Uterus (tissue), 4 donors: Measurements from ENCODE around the gene ADAMTSL4. TPM values are rescaled to one million over a fixed set of nuclear protein-coding genes. Genes with fewer than 3 reads are reported as not detected.

Source experiments
- DNase-seq, 2 donors: peaks; one replicate each; pipeline ENCODE4 v3.0.0-alpha.2; 2019 to 2020
- H3K27ac ChIP-seq, 2 donors: fragments of 200-600 bp; sonication (generic); 1 replicate in 1 of 2; 2 replicates in 1 of 2; pipeline ENCODE4 v1.5.1; 2016 to 2018
- H3K27me3 ChIP-seq, 2 donors: fragments of 200-600 bp; sonication (generic); one replicate each; pipeline ENCODE4 v1.5.1; 2018 to 2019; ENCODE audit warnings: control low read depth in 1 of 2
- H3K36me3 ChIP-seq, 2 donors: fragments of 200-600 bp; sonication (generic); one replicate each; pipeline ENCODE4 v1.5.1; 2019; ENCODE audit warnings: control low read depth in 1 of 2
- H3K4me1 ChIP-seq, 2 donors: fragments of 200-600 bp; sonication (generic); one replicate each; pipeline ENCODE4 v1.5.1; 2018 to 2019; ENCODE audit warnings: control low read depth in 1 of 2
- H3K4me3 ChIP-seq, 2 donors: fragments of 200-600 bp; sonication (generic); 1 replicate in 1 of 2; 2 replicates in 1 of 2; pipeline ENCODE4 v1.5.1; 2018 to 2019; ENCODE audit warnings: mild to moderate bottlenecking in 1 of 2
- H3K9me3 ChIP-seq, 2 donors: fragments of 200-600 bp; sonication (generic); one replicate each; pipeline ENCODE4 v1.5.1; 2019; ENCODE audit warnings: control low read depth in 1 of 2
- POLR2A ChIP-seq, 2 donors: fragments of 450-650 bp; IDR thresholded peaks; one replicate each; pipeline ENCODE4 v1.6.1; 2016; ENCODE audit warnings: antibody characterized with exemption in 2 of 2, mild to moderate bottlenecking in 1 of 2, moderate library complexity in 1 of 2
- intact Hi-C: fragments of 100-400 bp; cut with DNase I; formaldehyde crosslinking; loops from one replicate; pipeline ENCODE4 v1.15.1; 2023; ENCODE audit warnings: low total_unique reads
- total RNA-seq, 4 donors: library from RNA; depleted of rRNA in 3 of 4; stranded (reverse); fragments of >200 nt in 3 of 4; gene quantifications; one replicate each; pipeline versions ENCODE4 v1.1.0 to v1.2.4, GENCODE V29; 2014 to 2023
- TF ChIP-seq, protein P1 (sequence below), 4 experiments: fragments of 200-600 bp in 2 of 4; fragments of 450-650 bp in 2 of 4; sonication (generic) in 2 of 4; IDR thresholded peaks; one replicate each; pipeline ENCODE4 v1.5.1; 2016 to 2019; ENCODE audit warnings: antibody characterized with exemption in 4 of 4, mild to moderate bottlenecking in 2 of 4, moderate library complexity in 1 of 4
- donor health status: DM: yes; HTN: yes; CAD: no.

Gene ADAMTSL4
- total RNA-seq, 4 donors from 2014 or later, result 15.9 to 133 (median 35.4) TPM

DNA sequence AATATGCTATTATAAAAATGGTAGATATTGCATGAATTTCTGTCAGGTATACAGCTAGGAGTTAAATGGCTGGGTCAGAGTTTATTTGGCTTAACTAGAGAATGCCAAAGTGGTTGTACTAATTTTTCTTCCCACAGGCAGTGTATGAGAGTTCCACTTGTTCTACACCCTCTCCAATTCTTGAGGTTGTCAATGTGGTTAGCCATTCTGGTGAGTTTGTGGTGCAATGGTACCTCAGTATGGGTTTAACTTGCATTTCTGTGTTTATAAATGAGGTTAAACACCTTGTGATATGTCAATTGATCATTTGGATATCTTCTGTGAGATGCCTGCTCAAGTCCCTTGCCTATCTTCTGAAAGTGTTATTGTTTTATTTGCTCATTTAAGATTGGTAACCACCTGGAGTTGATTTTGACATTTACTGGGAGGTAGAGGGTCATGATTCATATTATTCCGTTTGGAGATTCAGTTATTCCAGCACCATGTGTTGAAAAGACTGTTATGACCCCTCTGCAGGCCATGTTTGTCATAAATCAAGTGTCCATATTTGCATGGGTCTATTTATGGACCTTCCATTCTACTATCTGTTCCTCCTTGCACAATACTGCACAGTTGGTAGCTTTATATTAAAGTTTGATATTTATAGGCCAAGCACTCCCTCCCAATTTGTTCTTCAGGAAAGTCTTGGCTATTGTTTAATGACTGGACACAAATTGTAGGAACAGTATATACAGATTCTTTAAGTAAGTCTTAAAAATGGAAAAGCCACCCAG lies 27.8 kb upstream of the ADAMTSL4 start:
- Histone ChIP-seq H3K4me3 (no peak overlapping the region), H3K4me1 (no peaks in the 10 kb centered on the region), H3K27ac (no peak overlapping the region), H3K27me3 (no peaks in the 10 kb centered on the region), H3K9me3 (no peaks in the 10 kb centered on the region), H3K36me3 (no peaks in the 10 kb centered on the region)
- DNase-seq, result no peak
- intact Hi-C loops, result no loop called here
- TF ChIP-seq, protein P1, sequence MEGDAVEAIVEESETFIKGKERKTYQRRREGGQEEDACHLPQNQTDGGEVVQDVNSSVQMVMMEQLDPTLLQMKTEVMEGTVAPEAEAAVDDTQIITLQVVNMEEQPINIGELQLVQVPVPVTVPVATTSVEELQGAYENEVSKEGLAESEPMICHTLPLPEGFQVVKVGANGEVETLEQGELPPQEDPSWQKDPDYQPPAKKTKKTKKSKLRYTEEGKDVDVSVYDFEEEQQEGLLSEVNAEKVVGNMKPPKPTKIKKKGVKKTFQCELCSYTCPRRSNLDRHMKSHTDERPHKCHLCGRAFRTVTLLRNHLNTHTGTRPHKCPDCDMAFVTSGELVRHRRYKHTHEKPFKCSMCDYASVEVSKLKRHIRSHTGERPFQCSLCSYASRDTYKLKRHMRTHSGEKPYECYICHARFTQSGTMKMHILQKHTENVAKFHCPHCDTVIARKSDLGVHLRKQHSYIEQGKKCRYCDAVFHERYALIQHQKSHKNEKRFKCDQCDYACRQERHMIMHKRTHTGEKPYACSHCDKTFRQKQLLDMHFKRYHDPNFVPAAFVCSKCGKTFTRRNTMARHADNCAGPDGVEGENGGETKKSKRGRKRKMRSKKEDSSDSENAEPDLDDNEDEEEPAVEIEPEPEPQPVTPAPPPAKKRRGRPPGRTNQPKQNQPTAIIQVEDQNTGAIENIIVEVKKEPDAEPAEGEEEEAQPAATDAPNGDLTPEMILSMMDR (IDR thresholded peaks at IDR 0.05), result no peak
- TF ChIP-seq POLR2A (IDR thresholded peaks at IDR 0.05), result no peak

DNA sequence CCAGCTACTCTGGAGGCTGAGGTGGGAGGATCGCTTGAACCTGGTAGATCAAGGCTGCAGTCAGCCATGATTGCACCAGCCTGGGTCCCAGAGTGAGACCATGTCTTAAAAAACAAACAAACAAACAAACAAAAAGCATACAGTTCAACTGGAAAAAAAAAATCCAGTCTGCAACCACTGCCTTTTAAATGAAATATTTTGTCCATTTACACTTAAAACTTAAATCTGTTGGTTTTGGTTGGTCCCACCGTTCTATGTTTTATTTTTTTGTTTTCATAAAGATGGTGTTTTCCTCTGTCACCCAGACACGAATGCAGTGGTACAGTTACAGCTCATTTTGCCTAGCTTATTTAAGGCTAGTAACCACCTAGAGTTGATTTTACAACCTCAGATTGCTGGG lies 23.9 kb upstream of the ADAMTSL4 start:
- Histone ChIP-seq H3K9me3 (no peaks in the 10 kb centered on the region), H3K36me3 (no peaks in the 10 kb centered on the region), H3K4me3 (no peak overlapping the region), H3K27ac (no peak overlapping the region), H3K27me3 (no peaks in the 10 kb centered on the region), H3K4me1 (no peaks in the 10 kb centered on the region)
- intact Hi-C loops, result no loop called here
- TF ChIP-seq POLR2A (IDR thresholded peaks at IDR 0.05), result no peak
- TF ChIP-seq, protein P1 (IDR thresholded peaks at IDR 0.05), result no peak
- no peak for DNase-seq

DNA sequence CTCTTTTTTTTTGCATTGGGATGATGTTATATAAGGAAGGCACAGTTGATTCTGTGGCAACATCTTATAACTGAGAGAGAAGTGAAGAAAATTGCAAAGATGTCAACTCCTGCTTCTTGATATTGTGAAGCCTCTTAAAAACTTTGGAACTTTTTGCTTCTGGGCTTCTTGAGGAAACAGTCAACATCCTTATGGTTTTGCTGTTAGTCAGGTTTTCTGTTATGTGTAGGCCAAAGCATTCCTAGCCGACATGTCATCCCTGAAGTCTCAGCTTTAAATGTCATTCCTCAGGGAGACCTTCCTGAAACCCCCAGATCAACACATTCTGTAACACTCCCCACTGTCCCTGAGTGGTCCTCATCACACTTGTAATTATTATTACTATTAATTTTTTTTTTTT lies 21.0 kb upstream of the ADAMTSL4 start:
- Histone ChIP-seq H3K4me3 (no peak overlapping the region), H3K4me1 (peaks cover 3 to 5% of the 10 kb centered on the region in 2 donors), H3K36me3 (no peaks in the 10 kb centered on the region), H3K27me3 (no peaks in the 10 kb centered on the region), H3K9me3 (no peaks in the 10 kb centered on the region), H3K27ac (no peak overlapping the region)
- intact Hi-C loops, result no loop called here
- TF ChIP-seq POLR2A (IDR thresholded peaks at IDR 0.05), result no peak
- TF ChIP-seq, protein P1 (IDR thresholded peaks at IDR 0.05), result no peak
- DNase-seq, result no peak

DNA sequence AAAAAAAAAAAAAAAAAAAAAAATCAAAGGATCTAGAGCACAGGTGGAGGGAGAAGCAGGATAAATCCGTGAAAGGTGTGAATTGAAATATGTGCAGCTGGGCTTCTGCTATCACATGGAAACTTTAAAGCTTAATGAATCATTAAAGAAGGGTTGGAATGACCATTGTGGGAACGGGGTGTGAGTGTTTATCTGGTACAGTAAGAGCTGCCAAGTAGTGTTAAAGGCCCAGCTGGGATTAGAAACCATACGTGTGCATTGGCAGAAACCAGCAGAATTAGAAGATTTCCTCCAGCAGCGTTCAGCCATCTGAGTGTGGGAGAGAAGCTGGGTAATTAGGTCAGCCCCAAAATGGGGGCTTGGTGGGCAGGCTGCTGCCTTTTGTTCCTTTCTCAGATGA lies 20.2 kb upstream of the ADAMTSL4 start:
- no peaks in the 10 kb centered on the region for H3K9me3 ChIP-seq
- no peak overlapping the region for H3K4me3 ChIP-seq
- TF ChIP-seq, protein P1 (IDR thresholded peaks at IDR 0.05), result no peak
- no peaks in the 10 kb centered on the region for H3K36me3 ChIP-seq
- H3K4me1 ChIP-seq, result peaks cover 3 to 5% of the 10 kb centered on the region in 2 donors
- no peak overlapping the region for H3K27ac ChIP-seq
- no peaks in the 10 kb centered on the region for H3K27me3 ChIP-seq
- no peak for DNase-seq
- intact Hi-C loops, result no loop called here

DNA sequence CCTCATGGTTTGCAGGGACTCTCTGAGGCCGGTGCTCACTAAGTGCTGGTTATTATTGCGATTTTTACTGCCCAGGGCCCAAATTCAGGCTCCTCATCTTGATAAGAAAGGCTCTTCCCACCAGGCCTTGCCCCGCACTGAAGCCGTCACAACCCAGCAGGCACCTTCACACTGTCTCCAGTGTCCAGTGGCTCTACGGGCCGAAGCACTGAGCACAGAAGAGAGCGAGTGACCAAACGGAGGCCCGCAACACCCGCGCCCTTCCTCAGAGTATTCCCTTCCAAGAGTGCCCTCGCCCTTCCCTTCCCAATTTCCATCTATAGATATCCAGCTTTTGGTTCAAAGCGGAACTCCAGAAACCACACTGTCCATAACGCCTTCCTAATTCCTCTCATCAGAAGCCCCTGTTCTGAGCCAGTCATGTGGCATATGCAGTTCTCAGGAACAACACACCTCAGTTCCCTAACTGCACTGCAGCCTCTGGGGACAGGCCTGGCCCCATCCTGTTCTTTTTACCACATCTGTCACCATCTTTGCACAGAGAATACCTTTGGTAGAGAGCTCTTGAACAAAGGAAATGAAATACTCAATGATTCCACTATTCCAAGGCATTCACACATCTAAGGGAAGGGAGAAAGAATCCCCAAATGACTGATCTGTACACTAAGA lies 18.6 kb upstream of the ADAMTSL4 start:
- DNase-seq, result no peak
- H3K27ac ChIP-seq, result no peak overlapping the region
- intact Hi-C loops, result loop anchor here (10.0 kb wide), 1 partner anchor 66 kb away; no protein-coding TSS in a partner anchor

More for the DNA sequence above, 18.6 kb upstream of the ADAMTSL4 start:
- TF ChIP-seq POLR2A (IDR thresholded peaks at IDR 0.05), result no peak
- TF ChIP-seq, protein P1 (IDR thresholded peaks at IDR 0.05), result no peak
- no peaks in the 10 kb centered on the region for H3K36me3 ChIP-seq
- peaks cover 3 to 5% of the 10 kb centered on the region in 2 donors for H3K4me1 ChIP-seq
- no peaks in the 10 kb centered on the region for H3K27me3 ChIP-seq
- no peaks in the 10 kb centered on the region for H3K9me3 ChIP-seq
- no peak overlapping the region for H3K4me3 ChIP-seq
